HG02571 (cell line): ENCODE measurements around the gene PDIA5.
A peak's percentile ranks its signal among the peaks of the same experiment; 100 is the strongest.

Experiments used
- ATAC-seq: cut with Tn5 transposase; IDR thresholded peaks from one replicate; pipeline ENCODE4 v1.9.1; 2021; ENCODE audit warnings: mild to moderate bottlenecking, moderate library complexity; ENCODE audit not compliant: unreplicated experiment

PDIA5 gene

GRCh38 chr3:123066896-123067688 is at the start of gene PDIA5:
Gene PDIA5 (plus strand): TSS chr3:123067025. CDS start chr3:123067165, 140 bp downstream.
- peak; percentile 88 for ATAC-seq

GRCh38 chr3:123018683-123019082 is 48.1 kb upstream of the PDIA5 start:
- ATAC-seq = no peak

- ATAC-seq = no peak
These were observed 47.7 kb upstream of the PDIA5 start for GRCh38 chr3:123019161-123019560.

GRCh38 chr3:123019591-123019990 is 47.2 kb upstream of the PDIA5 start:
- no peak for ATAC-seq

- no peak for ATAC-seq
These were observed 46.1 kb upstream of the PDIA5 start for GRCh38 chr3:123020709-123021108.

- no peak for ATAC-seq
These were observed 45.4 kb upstream of the PDIA5 start for GRCh38 chr3:123021388-123021787.

- no peak for ATAC-seq
These were observed 44.8 kb upstream of the PDIA5 start for GRCh38 chr3:123021996-123022510.

GRCh38 chr3:123024056-123024455 is 42.8 kb upstream of the PDIA5 start:
- no peak for ATAC-seq

- no peak for ATAC-seq
These were observed 40.9 kb upstream of the PDIA5 start for GRCh38 chr3:123025642-123026521.

- no peak for ATAC-seq
These were observed 40.1 kb upstream of the PDIA5 start for GRCh38 chr3:123026565-123027291.

- ATAC-seq = no peak
These were observed 39.3 kb upstream of the PDIA5 start, which contains the start of gene SEMA5B for GRCh38 chr3:123027292-123028232. Gene SEMA5B (minus strand): TSS chr3:123027763. CDS start chr3:122961263, 66,500 bp downstream.

- no peak for ATAC-seq
These were observed 38.5 kb upstream of the PDIA5 start for GRCh38 chr3:123028233-123028828.

- ATAC-seq = no peak
These were observed 35.8 kb upstream of the PDIA5 start for GRCh38 chr3:123031051-123031450.

- ATAC-seq = no peak
These were observed 34.8 kb upstream of the PDIA5 start for GRCh38 chr3:123032057-123032456.

- ATAC-seq = no peak
These were observed 32.7 kb upstream of the PDIA5 start for GRCh38 chr3:123034120-123034519.

GRCh38 chr3:123034996-123035395 is 31.8 kb upstream of the PDIA5 start:
- ATAC-seq = no peak

GRCh38 chr3:123036352-123037014 is 30.3 kb upstream of the PDIA5 start:
- no peak for ATAC-seq

- no peak for ATAC-seq
These were observed 29.8 kb upstream of the PDIA5 start for GRCh38 chr3:123037015-123037375.

- no peak for ATAC-seq
These were observed 28.1 kb upstream of the PDIA5 start for GRCh38 chr3:123038751-123039150.
